GM23248 (cell line): ENCODE results near the gene GTF2IRD1.

ENCODE experiments used
- EZH2 ChIP-seq: fragments of 200-600 bp; sonication (generic); IDR thresholded peaks from 2 replicates; pipeline ENCODE4 v1.6.1; 2018; ENCODE audit warnings: antibody characterized with exemption, mild to moderate bottlenecking; ENCODE audit not compliant: insufficient read depth, poor library complexity, severe bottlenecking
- EZH2phosphoT487 ChIP-seq: fragments of 200-600 bp; sonication (generic); IDR thresholded peaks from 2 replicates; pipeline ENCODE4 v1.6.1; 2018; ENCODE audit warnings: antibody characterized with exemption, moderate library complexity, mild to moderate bottlenecking, low read depth; ENCODE audit not compliant: insufficient read depth

DNA sequence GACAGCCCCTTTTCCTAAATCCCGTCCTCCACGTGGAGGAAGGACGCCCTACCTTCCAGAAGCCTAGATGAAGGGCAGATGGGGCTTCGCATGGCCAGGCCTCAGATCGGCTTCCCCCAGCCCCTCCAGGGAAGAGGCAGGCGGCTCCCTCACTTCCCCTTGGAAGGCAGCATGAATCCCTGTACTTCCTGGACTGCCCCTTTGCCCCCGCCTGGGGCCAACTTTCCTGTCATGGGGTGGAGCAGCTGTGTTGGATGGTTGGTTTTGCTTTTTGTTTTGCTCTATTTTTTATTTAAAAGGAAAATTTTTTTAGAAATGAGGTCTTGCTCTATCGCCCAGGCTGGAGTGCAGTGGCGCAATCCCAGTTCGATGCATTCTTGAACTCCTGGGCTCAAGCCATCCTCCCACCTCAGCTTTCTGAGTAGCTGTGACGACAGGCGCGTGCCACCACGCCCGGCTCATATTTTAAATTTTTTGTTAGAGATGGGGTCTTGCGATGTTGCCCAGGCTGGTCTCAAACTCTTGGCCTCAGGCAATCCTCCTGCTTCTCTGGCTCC is 27.2 kb downstream of the GTF2IRD1 start:
- TF ChIP-seq EZH2phosphoT487 (no peak), EZH2 (no peak)
